Measurements from ENCODE around the gene GEMIN4. TPM values are rescaled to one million over a fixed set of nuclear protein-coding genes. Genes with fewer than 3 reads are reported as not detected.
A peak's percentile ranks its signal among the peaks of the same experiment; 100 is the strongest.

GEMIN4 gene
- total RNA-seq, 1 donor from 2014 or later = 35.8 TPM

DNA sequence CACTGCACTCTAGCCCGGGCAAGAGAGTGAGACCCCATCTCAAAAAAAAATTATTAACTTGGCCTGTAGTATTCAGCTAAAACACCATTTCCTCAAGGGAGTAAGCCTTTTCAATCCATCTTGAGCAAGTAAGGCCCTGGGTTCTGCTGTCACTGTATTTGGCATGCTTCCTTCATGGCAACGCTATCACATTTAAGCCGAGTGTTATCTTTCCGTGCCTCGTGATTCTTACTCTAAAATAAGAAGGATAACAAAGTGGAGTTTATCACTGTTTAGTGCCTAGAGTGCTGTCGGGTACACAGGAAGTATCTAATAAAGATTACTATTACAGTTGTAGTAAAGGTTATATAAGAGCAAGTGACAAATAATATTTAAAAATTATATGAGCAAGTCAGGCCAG, 46.2 kb downstream of the GEMIN4 start:
- peaks cover 1% of the 10 kb centered on the region for H3K4me1 Mint-ChIP-seq
- DNase-seq (ENCODE audit: low spot score in 2 of 2, unreplicated experiment in 2 of 2) = no peak
- no peak overlapping the region for H3K4me3 Mint-ChIP-seq
- TF ChIP-seq, protein P1, sequence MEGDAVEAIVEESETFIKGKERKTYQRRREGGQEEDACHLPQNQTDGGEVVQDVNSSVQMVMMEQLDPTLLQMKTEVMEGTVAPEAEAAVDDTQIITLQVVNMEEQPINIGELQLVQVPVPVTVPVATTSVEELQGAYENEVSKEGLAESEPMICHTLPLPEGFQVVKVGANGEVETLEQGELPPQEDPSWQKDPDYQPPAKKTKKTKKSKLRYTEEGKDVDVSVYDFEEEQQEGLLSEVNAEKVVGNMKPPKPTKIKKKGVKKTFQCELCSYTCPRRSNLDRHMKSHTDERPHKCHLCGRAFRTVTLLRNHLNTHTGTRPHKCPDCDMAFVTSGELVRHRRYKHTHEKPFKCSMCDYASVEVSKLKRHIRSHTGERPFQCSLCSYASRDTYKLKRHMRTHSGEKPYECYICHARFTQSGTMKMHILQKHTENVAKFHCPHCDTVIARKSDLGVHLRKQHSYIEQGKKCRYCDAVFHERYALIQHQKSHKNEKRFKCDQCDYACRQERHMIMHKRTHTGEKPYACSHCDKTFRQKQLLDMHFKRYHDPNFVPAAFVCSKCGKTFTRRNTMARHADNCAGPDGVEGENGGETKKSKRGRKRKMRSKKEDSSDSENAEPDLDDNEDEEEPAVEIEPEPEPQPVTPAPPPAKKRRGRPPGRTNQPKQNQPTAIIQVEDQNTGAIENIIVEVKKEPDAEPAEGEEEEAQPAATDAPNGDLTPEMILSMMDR (IDR thresholded peaks at IDR 0.05; ENCODE audit: unreplicated experiment) = no peak
- H3K27ac Mint-ChIP-seq = no peak overlapping the region
- no peaks in the 10 kb centered on the region for H3K27me3 Mint-ChIP-seq (ENCODE audit: low read depth)
- no peaks in the 10 kb centered on the region for H3K9me3 Mint-ChIP-seq
- peaks cover 13% of the 10 kb centered on the region for H3K36me3 Mint-ChIP-seq

DNA sequence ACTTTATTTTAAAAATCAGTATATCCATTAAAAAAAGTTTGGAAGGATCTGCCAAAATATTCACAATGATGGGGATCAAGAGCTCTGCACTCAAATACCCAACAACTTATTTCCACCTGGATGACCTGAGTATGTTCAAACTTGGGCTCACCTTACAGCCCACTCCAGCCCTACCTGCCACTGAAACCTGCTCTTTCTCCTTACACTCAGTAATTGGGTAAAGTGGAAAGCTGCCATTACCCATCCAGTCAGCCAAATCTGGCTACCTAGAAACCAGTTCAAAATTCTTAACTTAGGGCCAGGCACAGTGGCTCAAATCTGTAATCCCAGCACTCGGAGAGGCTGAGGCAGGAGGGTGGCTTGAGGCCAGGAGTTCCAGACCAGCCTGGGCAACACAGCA, 47.1 kb downstream of the GEMIN4 start:
- H3K4me1 Mint-ChIP-seq = peaks cover 1% of the 10 kb centered on the region
- no peak overlapping the region for H3K4me3 Mint-ChIP-seq
- no peaks in the 10 kb centered on the region for H3K9me3 Mint-ChIP-seq
- no peaks in the 10 kb centered on the region for H3K27me3 Mint-ChIP-seq (ENCODE audit: low read depth)
- DNase-seq (ENCODE audit: low spot score in 2 of 2, unreplicated experiment in 2 of 2) = no peak
- H3K27ac Mint-ChIP-seq = no peak overlapping the region
- TF ChIP-seq, protein P1 (IDR thresholded peaks at IDR 0.05; ENCODE audit: unreplicated experiment) = no peak
- H3K36me3 Mint-ChIP-seq = peaks cover 13% of the 10 kb centered on the region

DNA sequence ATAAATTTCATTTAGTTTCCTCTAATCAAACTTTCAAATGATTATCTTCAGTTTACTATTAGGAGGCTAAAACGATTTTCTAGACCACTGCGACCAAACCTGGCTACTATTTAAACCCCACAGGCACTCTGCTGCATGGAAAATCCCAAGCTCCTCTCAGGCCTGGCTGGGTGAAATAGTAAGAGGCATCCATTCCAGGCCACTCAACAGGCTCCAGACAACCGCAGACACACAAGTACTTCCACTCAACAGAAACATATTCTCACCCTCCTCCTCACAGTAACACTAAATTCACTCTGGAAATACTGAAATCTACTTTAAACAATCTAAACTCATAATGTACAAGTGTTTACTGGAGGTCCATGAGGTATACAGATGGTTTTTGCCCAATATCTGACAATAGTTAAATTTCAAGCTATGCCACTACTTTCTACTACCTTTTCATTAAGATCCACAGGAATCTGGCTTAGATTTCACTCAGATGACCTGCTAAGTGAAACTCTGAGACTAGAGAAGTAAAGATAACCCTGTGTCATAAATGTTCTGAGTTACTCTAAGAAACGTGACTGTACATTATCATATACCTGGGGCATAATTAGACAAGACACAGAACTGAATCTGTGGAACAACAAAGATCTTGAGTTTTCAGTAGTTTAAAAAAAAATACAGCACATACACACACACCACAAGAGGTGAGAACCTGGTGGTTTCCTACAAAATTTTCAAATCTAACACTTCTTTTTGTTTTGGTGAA, 47.8 kb downstream of the GEMIN4 start:
- Mint-ChIP-seq H3K9me3 (no peaks in the 10 kb centered on the region), H3K27me3 (ENCODE audit: low read depth) (no peaks in the 10 kb centered on the region), H3K27ac (no peak overlapping the region), H3K4me1 (peaks cover 1% of the 10 kb centered on the region), H3K4me3 (no peak overlapping the region), H3K36me3 (peaks cover 10% of the 10 kb centered on the region)
- TF ChIP-seq, protein P1 (IDR thresholded peaks at IDR 0.05; ENCODE audit: unreplicated experiment) = no peak
- no peak for DNase-seq (ENCODE audit: low spot score in 2 of 2, unreplicated experiment in 2 of 2)

DNA sequence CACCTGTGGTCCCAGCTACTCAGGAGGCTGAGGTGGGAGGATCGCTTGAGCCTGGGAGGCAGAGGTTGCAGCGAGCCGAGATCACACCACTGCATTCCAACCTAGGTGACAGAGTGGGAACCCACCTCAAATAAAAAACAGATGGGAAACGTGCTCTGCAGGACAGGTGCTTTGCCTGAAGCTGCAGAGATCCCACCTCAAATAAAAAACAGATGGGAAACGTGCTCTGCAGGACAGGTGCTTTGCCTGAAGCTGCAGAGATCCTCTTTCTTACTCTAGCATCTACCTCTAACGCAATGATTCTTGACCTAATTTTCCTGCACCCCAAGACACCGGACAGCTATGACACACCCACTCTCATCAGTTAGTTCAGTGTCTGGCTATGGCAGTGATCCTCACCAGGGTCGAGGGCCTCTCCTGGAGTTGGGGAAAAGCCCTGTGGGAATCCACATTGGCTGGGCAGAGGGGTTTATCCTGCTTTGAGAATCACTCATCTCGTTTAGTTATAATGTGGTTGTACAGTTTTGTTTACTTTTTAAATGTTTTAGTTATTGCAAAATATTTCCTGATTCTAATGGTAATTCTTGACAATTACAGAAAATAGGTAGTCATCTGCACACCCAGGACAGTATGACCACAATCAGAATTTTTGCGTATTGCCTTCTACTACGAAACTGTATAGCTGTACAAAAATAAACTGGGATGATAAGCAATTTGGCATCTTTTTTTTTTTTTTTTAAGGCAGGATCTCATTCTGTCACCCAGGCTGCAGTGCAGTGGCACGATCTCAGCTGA, 48.8 kb downstream of the GEMIN4 start:
- Mint-ChIP-seq H3K27me3 (ENCODE audit: low read depth) (no peaks in the 10 kb centered on the region), H3K4me1 (peaks cover 1% of the 10 kb centered on the region), H3K36me3 (peaks cover 7% of the 10 kb centered on the region), H3K9me3 (no peaks in the 10 kb centered on the region), H3K27ac (no peak overlapping the region), H3K4me3 (no peak overlapping the region)
- TF ChIP-seq, protein P1 (IDR thresholded peaks at IDR 0.05; ENCODE audit: unreplicated experiment) = no peak
- DNase-seq (ENCODE audit: low spot score in 2 of 2, unreplicated experiment in 2 of 2) = no peak

DNA sequence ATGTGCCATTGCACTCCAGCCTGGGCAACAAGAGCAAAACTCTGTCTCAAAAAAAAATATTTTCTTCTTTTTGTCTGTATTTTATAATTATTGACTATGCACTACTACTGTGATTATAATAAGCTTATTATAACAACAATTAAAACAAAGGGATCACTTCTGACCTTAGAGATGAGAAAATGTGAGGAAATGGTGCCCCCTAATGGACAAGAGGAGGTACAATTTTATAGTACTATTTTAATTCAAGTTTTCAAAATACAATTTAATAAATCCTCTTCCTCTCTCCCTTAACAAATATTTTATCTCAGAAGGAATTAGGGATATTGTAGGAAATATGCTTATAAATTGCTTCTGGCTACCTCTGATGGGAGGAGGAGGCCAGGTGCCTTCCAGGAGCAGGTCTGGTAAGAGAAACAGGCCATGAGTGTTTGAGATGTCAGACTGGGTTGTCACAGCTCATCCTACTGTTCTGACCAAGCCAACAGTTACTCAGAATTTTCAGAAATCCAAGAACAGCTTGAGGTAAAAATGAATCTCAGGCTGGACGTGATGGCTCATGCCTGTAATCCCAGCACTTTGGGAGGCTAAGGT, 51.5 kb downstream of the GEMIN4 start:
- TF ChIP-seq, protein P1 (IDR thresholded peaks at IDR 0.05; ENCODE audit: unreplicated experiment) = peak; percentile 92
- Mint-ChIP-seq H3K9me3 (no peaks in the 10 kb centered on the region), H3K36me3 (peaks cover 7% of the 10 kb centered on the region), H3K4me1 (peaks cover 23% of the 10 kb centered on the region), H3K4me3 (no peak overlapping the region), H3K27ac (no peak overlapping the region), H3K27me3 (ENCODE audit: low read depth) (no peaks in the 10 kb centered on the region)
- no peak for DNase-seq (ENCODE audit: low spot score in 2 of 2, unreplicated experiment in 2 of 2)
